GM10847 (cell line): ENCODE results near the gene ZCCHC7.

Experiments used
- POLR2A ChIP-seq: IDR thresholded peaks from 2 replicates; pipeline ENCODE4 v1.6.1; 2011; ENCODE audit not compliant: insufficient read length; ENCODE audit errors: extremely low read depth

The ZCCHC7 gene

DNA sequence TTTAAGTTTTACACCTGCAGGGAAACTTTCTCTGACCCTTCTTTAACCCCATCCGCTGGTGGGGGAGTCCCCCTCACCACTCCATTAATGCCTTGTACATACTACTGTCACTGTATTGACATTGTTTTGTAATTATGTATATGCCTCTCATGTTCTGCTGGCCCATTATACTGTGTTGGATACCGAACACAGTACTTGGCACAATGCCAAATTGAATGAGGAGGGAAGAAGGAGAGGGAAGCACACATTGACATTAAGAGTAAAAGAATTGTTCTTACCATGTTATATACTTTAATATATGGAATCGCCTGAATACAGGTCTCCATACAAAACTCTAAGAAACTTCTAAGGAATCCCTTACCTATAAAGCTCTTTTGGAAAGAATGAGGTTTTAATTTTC lies 228.5 kb downstream of the ZCCHC7 start:
- TF ChIP-seq POLR2A: no peak

DNA sequence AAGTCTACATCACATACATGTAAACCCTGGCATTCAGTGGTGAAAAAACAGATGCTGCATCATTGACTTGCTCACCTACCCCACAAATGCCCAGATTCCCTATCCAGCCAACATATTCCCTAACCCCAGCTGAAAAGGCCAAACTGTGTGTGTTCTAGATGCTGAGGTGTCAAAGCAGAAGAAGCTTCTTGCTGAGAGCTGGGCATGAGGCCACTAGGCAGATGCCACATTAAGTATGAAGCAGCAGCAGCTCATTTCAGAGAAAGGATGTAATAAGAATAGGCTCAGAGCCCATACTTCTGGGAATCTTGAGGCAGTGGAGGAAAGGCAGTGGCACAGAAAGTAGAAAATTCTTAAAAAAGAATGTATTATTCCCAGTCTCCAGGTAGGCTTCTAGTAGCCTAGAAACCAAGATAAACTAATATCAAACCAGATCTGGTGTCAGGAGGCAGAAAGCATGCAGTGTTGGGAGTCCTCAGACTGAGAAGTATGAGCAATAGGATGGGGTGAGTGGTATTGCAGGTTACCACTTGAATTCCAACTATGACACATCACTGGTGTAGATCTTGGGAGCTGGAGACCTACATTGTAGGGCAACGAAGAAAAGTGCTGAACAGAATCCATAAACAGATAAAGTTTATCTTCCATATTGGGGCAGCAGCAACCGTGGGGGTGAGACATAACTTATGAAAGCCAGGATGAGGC lies 230.3 kb downstream of the ZCCHC7 start:
- TF ChIP-seq POLR2A: no peak

GRCh38 chr9:37353791-37354190 lies 233.4 kb downstream of the ZCCHC7 start:
- no peak for TF ChIP-seq POLR2A

- no peak for TF ChIP-seq POLR2A
These were observed 242.1 kb downstream of the ZCCHC7 start for GRCh38 chr9:37362430-37362829.

GRCh38 chr9:37363124-37363523 lies 242.8 kb downstream of the ZCCHC7 start:
- no peak for TF ChIP-seq POLR2A

DNA sequence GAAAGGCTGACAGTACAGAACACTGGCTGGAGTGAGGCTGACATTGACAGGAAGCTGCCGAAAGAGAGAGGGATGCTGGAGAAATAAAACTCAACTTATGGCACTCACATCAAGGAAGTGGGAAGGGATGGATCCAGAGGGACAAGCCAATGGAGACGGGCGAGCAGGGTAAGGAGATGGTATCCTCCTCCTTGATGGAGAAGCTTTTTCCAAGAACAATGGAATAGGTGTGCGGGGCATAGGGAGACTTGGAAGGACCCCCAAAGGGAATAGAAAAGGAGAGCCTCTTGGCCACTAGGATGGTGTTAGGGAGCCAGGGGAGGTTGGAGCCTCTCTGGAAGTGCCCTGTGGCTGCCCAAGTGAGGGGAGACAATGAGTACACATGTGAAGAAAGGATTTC lies 243.8 kb downstream of the ZCCHC7 start:
- no peak for TF ChIP-seq POLR2A

GRCh38 chr9:37364751-37365360 lies 244.5 kb downstream of the ZCCHC7 start:
- TF ChIP-seq POLR2A: no peak

DNA sequence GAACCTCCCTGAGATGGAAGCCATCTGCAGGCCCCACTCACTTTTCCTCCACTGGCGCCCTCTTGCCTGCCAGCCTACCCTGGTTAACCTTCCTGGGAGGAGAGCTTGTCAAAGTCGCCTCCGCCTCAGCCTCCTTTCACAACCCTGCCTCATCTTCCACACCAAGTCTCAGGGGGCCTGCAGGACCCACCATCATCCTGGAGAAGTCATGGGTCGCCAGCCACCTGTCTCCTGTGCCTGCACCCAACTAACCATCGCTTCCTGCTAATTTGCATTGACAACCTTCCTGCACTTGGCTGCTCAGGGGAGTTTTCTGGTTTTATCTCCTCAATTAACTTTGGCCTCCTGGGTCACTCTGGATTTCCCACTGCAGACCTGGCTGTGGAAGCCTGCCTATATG lies 249.3 kb downstream of the ZCCHC7 start:
- TF ChIP-seq POLR2A: peak; percentile 56

- no peak for TF ChIP-seq POLR2A
These were observed 249.9 kb downstream of the ZCCHC7 start for GRCh38 chr9:37370282-37370681.

DNA sequence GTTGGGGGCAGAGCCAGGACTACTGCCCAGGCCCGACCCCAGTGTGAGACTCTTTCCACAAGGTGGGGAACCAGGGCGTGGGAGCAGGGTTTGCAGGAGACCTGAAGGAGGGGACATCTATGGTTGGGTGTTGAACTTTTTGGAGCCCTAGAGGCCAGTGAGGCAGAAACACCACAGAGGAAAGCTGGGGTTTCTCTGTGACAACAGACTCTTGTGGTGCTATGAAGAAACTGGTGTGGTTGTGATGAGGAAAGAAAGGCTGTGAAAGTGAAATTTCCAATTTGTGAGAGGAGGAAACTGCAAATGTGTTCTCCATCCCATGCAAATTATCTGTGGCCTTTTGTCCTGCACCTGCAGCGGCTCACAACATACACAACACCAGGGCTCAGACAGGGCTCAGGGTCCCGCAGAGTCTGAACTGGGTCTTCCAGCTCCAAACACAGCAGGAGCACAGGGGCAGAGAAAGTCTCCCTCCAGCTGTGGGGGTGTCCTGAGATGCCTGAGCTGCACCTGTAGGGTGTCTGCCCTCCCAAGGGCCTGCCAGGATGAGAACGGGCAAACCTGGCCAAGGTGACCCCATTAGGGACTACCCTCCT lies 250.7 kb downstream of the ZCCHC7 start:
- TF ChIP-seq POLR2A: peak; percentile 46

- TF ChIP-seq POLR2A: peak; percentile 22
These were observed 251.4 kb downstream of the ZCCHC7 start for GRCh38 chr9:37371565-37372464.

- no peak for TF ChIP-seq POLR2A
These were observed 252.5 kb downstream of the ZCCHC7 start for GRCh38 chr9:37372839-37373238.

GRCh38 chr9:37373621-37374020 lies 253.2 kb downstream of the ZCCHC7 start:
- no peak for TF ChIP-seq POLR2A

- no peak for TF ChIP-seq POLR2A
These were observed 254.5 kb downstream of the ZCCHC7 start for GRCh38 chr9:37374892-37375291.
